ENCODE results near the gene MMP15. TPM values are rescaled to one million over a fixed set of nuclear protein-coding genes. Genes with fewer than 3 reads are reported as not detected.
A peak's percentile ranks its signal among the peaks of the same experiment; 100 is the strongest.

Gene MMP15
- total RNA-seq, 1 donor from 2014 or later, result 38.9 TPM

- Mint-ChIP-seq H3K36me3 (ENCODE audit: low read depth) (peaks cover 5% of the 10 kb centered on the region), H3K4me3 (no peak overlapping the region)
Observed at GRCh38 chr16:58041628-58041955, 16.0 kb downstream of the MMP15 start.

GRCh38 chr16:58042001-58042885, 16.7 kb downstream of the MMP15 start:
- H3K4me1 Mint-ChIP-seq, result peaks cover under 1% of the 10 kb centered on the region
- peaks cover 5% of the 10 kb centered on the region for H3K36me3 Mint-ChIP-seq (ENCODE audit: low read depth)
- H3K9me3 Mint-ChIP-seq, result no peaks in the 10 kb centered on the region
- H3K27ac Mint-ChIP-seq (ENCODE audit: unreplicated experiment), result peak overlapping the region; percentile 71
- H3K27me3 Mint-ChIP-seq (ENCODE audit: low read depth), result no peaks in the 10 kb centered on the region
- TF ChIP-seq CTCF (conservative IDR thresholded peaks at IDR 0.05), result no peak
- no peak overlapping the region for H3K4me3 Mint-ChIP-seq
- DNase-seq (ENCODE audit: low read depth, low spot score), result no peak

More at GRCh38 chr16:58041628-58041955, 16.0 kb downstream of the MMP15 start:
- Mint-ChIP-seq H3K27ac (ENCODE audit: unreplicated experiment) (no peak overlapping the region), H3K27me3 (ENCODE audit: low read depth) (no peaks in the 10 kb centered on the region), H3K9me3 (no peaks in the 10 kb centered on the region), H3K4me1 (no peaks in the 10 kb centered on the region)
- DNase-seq (ENCODE audit: low read depth, low spot score), result no peak
- TF ChIP-seq CTCF (conservative IDR thresholded peaks at IDR 0.05), result no peak

- Mint-ChIP-seq H3K27me3 (ENCODE audit: low read depth) (no peaks in the 10 kb centered on the region), H3K9me3 (no peaks in the 10 kb centered on the region), H3K27ac (ENCODE audit: unreplicated experiment) (no peak overlapping the region), H3K4me3 (no peak overlapping the region), H3K36me3 (ENCODE audit: low read depth) (peaks cover 5% of the 10 kb centered on the region), H3K4me1 (peaks cover 6% of the 10 kb centered on the region)
- TF ChIP-seq CTCF (conservative IDR thresholded peaks at IDR 0.05), result no peak
- DNase-seq (ENCODE audit: low read depth, low spot score), result no peak
Observed at GRCh38 chr16:58042886-58043515, 17.4 kb downstream of the MMP15 start.

- no peak for DNase-seq (ENCODE audit: low read depth, low spot score)
- Mint-ChIP-seq H3K4me1 (peaks cover 13% of the 10 kb centered on the region), H3K36me3 (ENCODE audit: low read depth) (peaks cover 5% of the 10 kb centered on the region), H3K27ac (ENCODE audit: unreplicated experiment) (peak overlapping the region; percentile 19), H3K4me3 (no peak overlapping the region), H3K27me3 (ENCODE audit: low read depth) (no peaks in the 10 kb centered on the region), H3K9me3 (no peaks in the 10 kb centered on the region)
- TF ChIP-seq CTCF (conservative IDR thresholded peaks at IDR 0.05), result no peak
Observed at GRCh38 chr16:58043571-58044155, 18.1 kb downstream of the MMP15 start.

- no peak for TF ChIP-seq CTCF (conservative IDR thresholded peaks at IDR 0.05)
- H3K9me3 Mint-ChIP-seq, result no peaks in the 10 kb centered on the region
- H3K4me3 Mint-ChIP-seq, result no peak overlapping the region
- peaks cover 20% of the 10 kb centered on the region for H3K4me1 Mint-ChIP-seq
- no peaks in the 10 kb centered on the region for H3K27me3 Mint-ChIP-seq (ENCODE audit: low read depth)
- no peak for DNase-seq (ENCODE audit: low read depth, low spot score)
- peak overlapping the region; percentile 43 for H3K27ac Mint-ChIP-seq (ENCODE audit: unreplicated experiment)
- H3K36me3 Mint-ChIP-seq (ENCODE audit: low read depth), result no peaks in the 10 kb centered on the region
Observed at GRCh38 chr16:58044266-58045019, 18.9 kb downstream of the MMP15 start.

Measured in neural crest cell (in vitro differentiated cells).